H9 (cell line): Measurements from ENCODE around the gene SMAD3. TPM values are rescaled to one million over a fixed set of nuclear protein-coding genes. Genes with fewer than 3 reads are reported as not detected.

ENCODE experiments used
- DNase-seq: peaks from one replicate; pipeline ENCODE4 v3.0.0-alpha.2; 2017
- H2AFZ ChIP-seq: one replicate; pipeline ENCODE4 v1.6.1; 2013; ENCODE audit warnings: mild to moderate bottlenecking, low read length, control low read depth, moderate library complexity
- H2AK5ac ChIP-seq: 2 replicates; pipeline ENCODE4 v1.6.1; 2013; ENCODE audit warnings: low read length, control low read depth, mixed read lengths; ENCODE audit not compliant: insufficient read length
- H2BK120ac ChIP-seq: one replicate; pipeline ENCODE4 v1.6.1; 2013; ENCODE audit warnings: low read depth, mild to moderate bottlenecking, low read length, control low read depth, inconsistent platforms; ENCODE audit not compliant: poor library complexity, severe bottlenecking
- H2BK12ac ChIP-seq: 2 replicates; pipeline ENCODE4 v1.6.1; 2013; ENCODE audit warnings: low read length, control low read depth, mixed read lengths, low read depth; ENCODE audit not compliant: insufficient read length
- H2BK15ac ChIP-seq: 2 replicates; pipeline ENCODE4 v1.6.1; 2013; ENCODE audit warnings: low read depth, low read length, control low read depth
- H2BK20ac ChIP-seq: one replicate; pipeline ENCODE4 v1.6.1; 2013; ENCODE audit warnings: low read depth, mild to moderate bottlenecking, low read length, control low read depth, inconsistent platforms; ENCODE audit not compliant: poor library complexity, severe bottlenecking
- H2BK5ac ChIP-seq: 2 replicates; pipeline ENCODE4 v1.6.1; 2013; ENCODE audit warnings: low read length, control low read depth, mixed read lengths; ENCODE audit not compliant: insufficient read length
- H3K14ac ChIP-seq: 2 replicates; pipeline ENCODE4 v1.6.1; 2013; ENCODE audit warnings: low read length, control low read depth; ENCODE audit not compliant: insufficient read depth
- H3K18ac ChIP-seq: 2 replicates; pipeline ENCODE4 v1.6.1; 2013; ENCODE audit warnings: low read depth, mild to moderate bottlenecking, mixed read lengths, low read length, control low read depth; ENCODE audit not compliant: insufficient read length
- H3K23ac ChIP-seq: 2 replicates; pipeline ENCODE4 v1.6.1; 2013; ENCODE audit warnings: low read length, control low read depth, mixed read lengths, low read depth; ENCODE audit not compliant: insufficient read length
- H3K23me2 ChIP-seq: 2 replicates; pipeline ENCODE4 v1.6.1; 2013; ENCODE audit warnings: low read depth, mild to moderate bottlenecking, mixed read lengths, low read length, control low read depth; ENCODE audit not compliant: insufficient read length, poor library complexity, severe bottlenecking
- H3K27ac ChIP-seq: 2 replicates; pipeline ENCODE4 v1.5.1; 2013; ENCODE audit warnings: low read length, control low read depth, mixed read lengths, low read depth; ENCODE audit not compliant: insufficient read length
- H3K27me3 ChIP-seq: 2 replicates; pipeline ENCODE4 v1.6.1; 2013; ENCODE audit warnings: low read length, control low read depth, inconsistent platforms; ENCODE audit not compliant: insufficient read depth
- H3K4ac ChIP-seq: 2 replicates; pipeline ENCODE4 v1.6.1; 2013; ENCODE audit warnings: low read depth, mild to moderate bottlenecking, control low read depth, inconsistent platforms, low read length, moderate library complexity
- H3K4me1 ChIP-seq: 2 replicates; pipeline ENCODE4 v1.6.1; 2013; ENCODE audit warnings: low read length, control low read depth, inconsistent platforms; ENCODE audit not compliant: insufficient read depth
- H3K4me2 ChIP-seq: 2 replicates; pipeline ENCODE4 v1.6.1; 2013; ENCODE audit warnings: low read length, control low read depth, mixed read lengths; ENCODE audit not compliant: insufficient read length, insufficient read depth
- H3K56ac ChIP-seq: 2 replicates; pipeline ENCODE4 v1.6.1; 2013; ENCODE audit warnings: low read depth, mild to moderate bottlenecking, mixed read lengths, low read length, control low read depth; ENCODE audit not compliant: insufficient read length
- H3K79me1 ChIP-seq: 2 replicates; pipeline ENCODE4 v1.6.1; 2013; ENCODE audit warnings: low read depth, mild to moderate bottlenecking, moderate library complexity, low read length, control low read depth, inconsistent platforms; ENCODE audit not compliant: insufficient read depth, poor library complexity, severe bottlenecking
- H3K79me2 ChIP-seq: 2 replicates; pipeline ENCODE4 v1.6.1; 2013; ENCODE audit warnings: low read length, control low read depth, inconsistent platforms; ENCODE audit not compliant: insufficient read depth
- H3K9ac ChIP-seq: 2 replicates; pipeline ENCODE4 v1.6.1; 2013; ENCODE audit warnings: low read length, control low read depth, mixed read lengths; ENCODE audit not compliant: insufficient read length; ENCODE audit errors: extremely low read depth
- H3K9me3 ChIP-seq: one replicate; pipeline ENCODE4 v1.6.1; 2013; ENCODE audit warnings: low read depth, low read length, inconsistent platforms; ENCODE audit not compliant: control insufficient read depth
- H3T11ph ChIP-seq: one replicate; pipeline ENCODE4 v1.6.1; 2013; ENCODE audit warnings: mild to moderate bottlenecking, low read length, control low read depth, inconsistent platforms
- H4K20me1 ChIP-seq: one replicate; pipeline ENCODE4 v1.6.1; 2013; ENCODE audit not compliant: control insufficient read depth, insufficient read length, insufficient read depth
- H4K5ac ChIP-seq: 2 replicates; pipeline ENCODE4 v1.6.1; 2013; ENCODE audit warnings: low read depth, mild to moderate bottlenecking, mixed read lengths, low read length, control low read depth; ENCODE audit not compliant: insufficient read length
- H4K8ac ChIP-seq: replicated peaks from 2 replicates; pipeline ENCODE4 v1.6.1; 2013; ENCODE audit warnings: low read length, control low read depth, mixed read lengths, low read depth; ENCODE audit not compliant: insufficient read length
- H4K91ac ChIP-seq: 2 replicates; pipeline ENCODE4 v1.6.1; 2013; ENCODE audit warnings: low read depth, mild to moderate bottlenecking, moderate library complexity, mixed read lengths, low read length, control low read depth; ENCODE audit not compliant: insufficient read length
- H3K27ac Mint-ChIP-seq, 3 experiments: 2 replicates in 2 of 3; 3 replicates in 1 of 3; pipeline ENCODE4 v1.8.0; 2020 to 2021; ENCODE audit warnings: mixed read lengths in 3 of 3, mild to moderate bottlenecking in 1 of 3, moderate library complexity in 1 of 3
- H3K27me3 Mint-ChIP-seq: 2 replicates; pipeline ENCODE4 v1.8.0; 2021; ENCODE audit warnings: low read depth, mild to moderate bottlenecking, moderate library complexity, mixed read lengths
- H3K36me3 Mint-ChIP-seq, 3 experiments: 2 replicates in 2 of 3; 3 replicates in 1 of 3; pipeline ENCODE4 v1.8.0; 2020 to 2021; ENCODE audit warnings: low read depth in 3 of 3, mixed read lengths in 3 of 3; ENCODE audit not compliant: insufficient read depth in 1 of 3
- H3K4me1 Mint-ChIP-seq, 2 experiments: 2 replicates each; pipeline ENCODE4 v1.8.0; 2020; ENCODE audit warnings: mixed read lengths in 2 of 2
- H3K4me3 Mint-ChIP-seq, 2 experiments: 2 replicates in 1 of 2; 3 replicates in 1 of 2; pipeline ENCODE4 v1.8.0; 2020 to 2021; ENCODE audit warnings: mild to moderate bottlenecking in 2 of 2, mixed read lengths in 2 of 2, moderate library complexity in 1 of 2
- H3K9me3 Mint-ChIP-seq, 2 experiments: 2 replicates in 1 of 2; 3 replicates in 1 of 2; pipeline ENCODE4 v1.8.0; 2020; ENCODE audit warnings: mild to moderate bottlenecking in 2 of 2, mixed read lengths in 2 of 2, moderate library complexity in 1 of 2
- CTCF ChIP-seq: fragments of 200-600 bp; sonication (generic); conservative IDR thresholded peaks from 3 replicates; pipeline ENCODE4 v1.8.0; 2021; ENCODE audit warnings: antibody characterized with exemption, mild to moderate bottlenecking
- WGBS: extraction: QIAGEN DNeasy Blood & Tissue Kit; methylation state at CpG from one replicate; pipeline ENCODE4 v1.1.7; 2013; ENCODE audit warnings: missing lambda C conversion rate, low lambda C conversion rate, mixed read lengths; ENCODE audit not compliant: insufficient read length; ENCODE audit errors: extremely low coverage; 5-methylcytosine and 5-hydroxymethylcytosine counted together
- total RNA-seq: library from RNA; stranded (reverse); gene quantifications from 2 replicates; pipeline ENCODE4 v1.2.1, GENCODE V29; 2021

Gene SMAD3
- total RNA-seq, 1 experiment from 2014 or later = 26.7 TPM

GRCh38 chr15:67158367-67158766, 93.0 kb downstream of the SMAD3 start:
- no peaks in the 10 kb centered on the region for H4K20me1 ChIP-seq
- no peak overlapping the region for H3K4me2 ChIP-seq
- no peak overlapping the region for H2AK5ac ChIP-seq
- no peak overlapping the region for H2BK5ac ChIP-seq
- no peak overlapping the region for H4K8ac ChIP-seq
- no peak overlapping the region for H3T11ph ChIP-seq
- Mint-ChIP-seq H3K9me3 (peaks cover 4 to 5% of the 10 kb centered on the region in 2 experiments; a peak in 3 of 5 replicates), H3K4me3 (no peak overlapping the region), H3K4me1 (peaks cover 7 to 8% of the 10 kb centered on the region in 2 experiments), H3K27ac (no peak overlapping the region; a peak in 1 of 7 replicates), H3K27me3 (no peaks in the 10 kb centered on the region), H3K36me3 (peaks cover 6 to 10% (median 9%) of the 10 kb centered on the region in 3 experiments)
- no peak overlapping the region for H2AFZ ChIP-seq
- no peak overlapping the region for H3K18ac ChIP-seq
- no peak overlapping the region for H4K91ac ChIP-seq
- no peaks in the 10 kb centered on the region for H3K23me2 ChIP-seq
- no peak for TF ChIP-seq CTCF
- no peaks in the 10 kb centered on the region for H3K79me1 ChIP-seq
- no peaks in the 10 kb centered on the region for H3K27me3 ChIP-seq
- H3K79me2 ChIP-seq = no peaks in the 10 kb centered on the region
- H4K5ac ChIP-seq = no peak overlapping the region
- H2BK12ac ChIP-seq = no peak overlapping the region
- H3K9me3 ChIP-seq = no peaks in the 10 kb centered on the region
- no peak overlapping the region for H3K9ac ChIP-seq
- WGBS = no CpG with 5 or more reads among the region's 7 CpGs
- H3K4ac ChIP-seq = no peak overlapping the region
- H3K4me1 ChIP-seq = no peaks in the 10 kb centered on the region
- H2BK120ac ChIP-seq = no peak overlapping the region
- no peak overlapping the region; the same call in 1 of the 2 replicates for H3K14ac ChIP-seq
- H2BK15ac ChIP-seq = no peak overlapping the region
- H3K27ac ChIP-seq = no peak overlapping the region
- no peak overlapping the region for H2BK20ac ChIP-seq
- no peak for DNase-seq
- H3K23ac ChIP-seq = no peak overlapping the region
- H3K56ac ChIP-seq = no peak overlapping the region
